Measurements from ENCODE around the gene CPN1. TPM values are rescaled to one million over a fixed set of nuclear protein-coding genes. Genes with fewer than 3 reads are reported as not detected.

Gene CPN1
- total and polyA plus RNA-seq, 10 of the 15 experiments (the other 5 are each of a cell fraction or from before 2014, with no cell fraction given) = 0.03 to 0.10 TPM; not detected in 8

GRCh38 chr10:99993701-99994689 lies 87.7 kb downstream of the CPN1 start (continued):
- TF ChIP-seq KDM1A (IDR thresholded peaks at IDR 0.05; ENCODE audit: borderline replicate concordance) (no peak), HDAC2 (IDR thresholded peaks at IDR 0.05) (no peak), USF2 (IDR thresholded peaks at IDR 0.05; ENCODE audit: borderline replicate concordance, low read depth, low read length) (peak; percentile 74), PML (IDR thresholded peaks at IDR 0.05; ENCODE audit: low read length) (no peak), SUZ12 (IDR thresholded peaks at IDR 0.05; ENCODE audit: unreplicated experiment) (no peak), WRNIP1 (IDR thresholded peaks at IDR 0.05; ENCODE audit: borderline replicate concordance, low read depth, low read length) (no peak), SMAD1 (IDR thresholded peaks at IDR 0.05; ENCODE audit: low read depth, partially characterized antibody) (no peak), CBFB (IDR thresholded peaks at IDR 0.05; ENCODE audit: low read depth) (peak; percentile 78), EP300 (IDR thresholded peaks at IDR 0.05; ENCODE audit: borderline replicate concordance in 1 of 2, control insufficient read depth in 1 of 2, low read depth in 2 of 2, low read length in 2 of 2) (no peak), SP1 (IDR thresholded peaks at IDR 0.05; ENCODE audit: low read depth, low read length) (no peak), IKZF1 (conservative IDR thresholded peaks at IDR 0.05) (peak; percentile 27; the same call in 1 of the 2 replicates), YY1 (IDR thresholded peaks at IDR 0.05; ENCODE audit: low read depth, low read length) (peak; percentile 56; the same call in 1 of the 2 replicates), STAT3 (IDR thresholded peaks at IDR 0.05; ENCODE audit: low read depth, low read length) (no peak), ZNF592 (IDR thresholded peaks at IDR 0.05) (no peak), CBX3 (IDR thresholded peaks at IDR 0.05; ENCODE audit: borderline replicate concordance, low read depth) (no peak), RUNX3 (IDR thresholded peaks at IDR 0.05; ENCODE audit: low read length) (peak; percentile 93)
- TF ChIP-seq, protein P1, sequence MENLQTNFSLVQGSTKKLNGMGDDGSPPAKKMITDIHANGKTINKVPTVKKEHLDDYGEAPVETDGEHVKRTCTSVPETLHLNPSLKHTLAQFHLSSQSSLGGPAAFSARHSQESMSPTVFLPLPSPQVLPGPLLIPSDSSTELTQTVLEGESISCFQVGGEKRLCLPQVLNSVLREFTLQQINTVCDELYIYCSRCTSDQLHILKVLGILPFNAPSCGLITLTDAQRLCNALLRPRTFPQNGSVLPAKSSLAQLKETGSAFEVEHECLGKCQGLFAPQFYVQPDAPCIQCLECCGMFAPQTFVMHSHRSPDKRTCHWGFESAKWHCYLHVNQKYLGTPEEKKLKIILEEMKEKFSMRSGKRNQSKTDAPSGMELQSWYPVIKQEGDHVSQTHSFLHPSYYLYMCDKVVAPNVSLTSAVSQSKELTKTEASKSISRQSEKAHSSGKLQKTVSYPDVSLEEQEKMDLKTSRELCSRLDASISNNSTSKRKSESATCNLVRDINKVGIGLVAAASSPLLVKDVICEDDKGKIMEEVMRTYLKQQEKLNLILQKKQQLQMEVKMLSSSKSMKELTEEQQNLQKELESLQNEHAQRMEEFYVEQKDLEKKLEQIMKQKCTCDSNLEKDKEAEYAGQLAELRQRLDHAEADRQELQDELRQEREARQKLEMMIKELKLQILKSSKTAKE (IDR thresholded peaks at IDR 0.05; ENCODE audit: low read depth, poor library complexity, severe bottlenecking) = peak; percentile 21
- TF ChIP-seq, protein P2, sequence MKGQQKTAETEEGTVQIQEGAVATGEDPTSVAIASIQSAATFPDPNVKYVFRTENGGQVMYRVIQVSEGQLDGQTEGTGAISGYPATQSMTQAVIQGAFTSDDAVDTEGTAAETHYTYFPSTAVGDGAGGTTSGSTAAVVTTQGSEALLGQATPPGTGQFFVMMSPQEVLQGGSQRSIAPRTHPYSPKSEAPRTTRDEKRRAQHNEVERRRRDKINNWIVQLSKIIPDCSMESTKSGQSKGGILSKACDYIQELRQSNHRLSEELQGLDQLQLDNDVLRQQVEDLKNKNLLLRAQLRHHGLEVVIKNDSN (IDR thresholded peaks at IDR 0.05; ENCODE audit: borderline replicate concordance, extremely low read length, insufficient read depth, low read depth, low read length) = peak; percentile 73

Measured in GM12878 (cell line).